ENCODE measurements around the gene IDI2. TPM values are rescaled to one million over a fixed set of nuclear protein-coding genes. Genes with fewer than 3 reads are reported as not detected.

The IDI2 gene
- total RNA-seq, 1 experiment from 2014 or later: not detected

GRCh38 chr10:980468-981093, 45.1 kb downstream of the IDI2 start:
- DNase-seq (ENCODE audit: low spot score): no peak

- DNase-seq (ENCODE audit: low spot score): no peak
These were observed 46.7 kb downstream of the IDI2 start for GRCh38 chr10:978826-979421.

- no peak for DNase-seq (ENCODE audit: low spot score)
These were observed 49.3 kb downstream of the IDI2 start for GRCh38 chr10:976316-976715.

- no peak for DNase-seq (ENCODE audit: low spot score)
These were observed 50.9 kb downstream of the IDI2 start for GRCh38 chr10:974785-975074.

GRCh38 chr10:974038-974784, 51.4 kb downstream of the IDI2 start:
- no peak for DNase-seq (ENCODE audit: low spot score)

- no peak for DNase-seq (ENCODE audit: low spot score)
These were observed 52.9 kb downstream of the IDI2 start for GRCh38 chr10:972763-973162.

- DNase-seq (ENCODE audit: low spot score): no peak
These were observed 54.0 kb downstream of the IDI2 start for GRCh38 chr10:971613-972012.

GRCh38 chr10:971150-971542, 54.5 kb downstream of the IDI2 start:
- DNase-seq (ENCODE audit: low spot score): no peak

GRCh38 chr10:970311-971149, 55.1 kb downstream of the IDI2 start:
- no peak for DNase-seq (ENCODE audit: low spot score)

- DNase-seq (ENCODE audit: low spot score): no peak
These were observed 56.0 kb downstream of the IDI2 start for GRCh38 chr10:969473-970150.

Other genes with a start within 250 kb of the IDI2 start
- gene LARP4B, start 94.2 kb downstream of the IDI2 start, total RNA-seq (2014; rRNA removed; shearing (Covaris generic)): 9.7 and 13.6 TPM in 2 replicates
- 28.8 and 29.1 TPM in 2 replicates for gene GTPBP4, start 37.4 kb downstream of the IDI2 start, total RNA-seq (2014; rRNA removed; shearing (Covaris generic))
- 76.1 and 96.9 TPM in 2 replicates for gene IDI1, start 23.3 kb upstream of the IDI2 start, total RNA-seq (2014; rRNA removed; shearing (Covaris generic))
- 3.2 and 6.2 TPM in 2 replicates for gene WDR37, start 30.5 kb upstream of the IDI2 start, total RNA-seq (2014; rRNA removed; shearing (Covaris generic))

All from H4 (cell line).